H9 (cell line): ENCODE results near the gene GCLC. TPM values are rescaled to one million over a fixed set of nuclear protein-coding genes. Genes with fewer than 3 reads are reported as not detected.

Experiments used
- DNase-seq: peaks from one replicate; pipeline ENCODE4 v3.0.0-alpha.2; 2017
- H2AFZ ChIP-seq: one replicate; pipeline ENCODE4 v1.6.1; 2013; ENCODE audit warnings: mild to moderate bottlenecking, low read length, control low read depth, moderate library complexity
- H2AK5ac ChIP-seq: 2 replicates; pipeline ENCODE4 v1.6.1; 2013; ENCODE audit warnings: low read length, control low read depth, mixed read lengths; ENCODE audit not compliant: insufficient read length
- H2BK120ac ChIP-seq: one replicate; pipeline ENCODE4 v1.6.1; 2013; ENCODE audit warnings: low read depth, mild to moderate bottlenecking, low read length, control low read depth, inconsistent platforms; ENCODE audit not compliant: poor library complexity, severe bottlenecking
- H2BK12ac ChIP-seq: 2 replicates; pipeline ENCODE4 v1.6.1; 2013; ENCODE audit warnings: low read length, control low read depth, mixed read lengths, low read depth; ENCODE audit not compliant: insufficient read length
- H2BK15ac ChIP-seq: 2 replicates; pipeline ENCODE4 v1.6.1; 2013; ENCODE audit warnings: low read depth, low read length, control low read depth
- H2BK20ac ChIP-seq: one replicate; pipeline ENCODE4 v1.6.1; 2013; ENCODE audit warnings: low read depth, mild to moderate bottlenecking, low read length, control low read depth, inconsistent platforms; ENCODE audit not compliant: poor library complexity, severe bottlenecking
- H2BK5ac ChIP-seq: 2 replicates; pipeline ENCODE4 v1.6.1; 2013; ENCODE audit warnings: low read length, control low read depth, mixed read lengths; ENCODE audit not compliant: insufficient read length
- H3K14ac ChIP-seq: 2 replicates; pipeline ENCODE4 v1.6.1; 2013; ENCODE audit warnings: low read length, control low read depth; ENCODE audit not compliant: insufficient read depth
- H3K18ac ChIP-seq: 2 replicates; pipeline ENCODE4 v1.6.1; 2013; ENCODE audit warnings: low read depth, mild to moderate bottlenecking, mixed read lengths, low read length, control low read depth; ENCODE audit not compliant: insufficient read length
- H3K23ac ChIP-seq: 2 replicates; pipeline ENCODE4 v1.6.1; 2013; ENCODE audit warnings: low read length, control low read depth, mixed read lengths, low read depth; ENCODE audit not compliant: insufficient read length
- H3K23me2 ChIP-seq: 2 replicates; pipeline ENCODE4 v1.6.1; 2013; ENCODE audit warnings: low read depth, mild to moderate bottlenecking, mixed read lengths, low read length, control low read depth; ENCODE audit not compliant: insufficient read length, poor library complexity, severe bottlenecking
- H3K27ac ChIP-seq: 2 replicates; pipeline ENCODE4 v1.5.1; 2013; ENCODE audit warnings: low read length, control low read depth, mixed read lengths, low read depth; ENCODE audit not compliant: insufficient read length
- H3K27me3 ChIP-seq: 2 replicates; pipeline ENCODE4 v1.6.1; 2013; ENCODE audit warnings: low read length, control low read depth, inconsistent platforms; ENCODE audit not compliant: insufficient read depth
- H3K4ac ChIP-seq: 2 replicates; pipeline ENCODE4 v1.6.1; 2013; ENCODE audit warnings: low read depth, mild to moderate bottlenecking, control low read depth, inconsistent platforms, low read length, moderate library complexity
- H3K4me1 ChIP-seq: 2 replicates; pipeline ENCODE4 v1.6.1; 2013; ENCODE audit warnings: low read length, control low read depth, inconsistent platforms; ENCODE audit not compliant: insufficient read depth
- H3K4me2 ChIP-seq: 2 replicates; pipeline ENCODE4 v1.6.1; 2013; ENCODE audit warnings: low read length, control low read depth, mixed read lengths; ENCODE audit not compliant: insufficient read length, insufficient read depth
- H3K56ac ChIP-seq: 2 replicates; pipeline ENCODE4 v1.6.1; 2013; ENCODE audit warnings: low read depth, mild to moderate bottlenecking, mixed read lengths, low read length, control low read depth; ENCODE audit not compliant: insufficient read length
- H3K79me1 ChIP-seq: 2 replicates; pipeline ENCODE4 v1.6.1; 2013; ENCODE audit warnings: low read depth, mild to moderate bottlenecking, moderate library complexity, low read length, control low read depth, inconsistent platforms; ENCODE audit not compliant: insufficient read depth, poor library complexity, severe bottlenecking
- H3K79me2 ChIP-seq: 2 replicates; pipeline ENCODE4 v1.6.1; 2013; ENCODE audit warnings: low read length, control low read depth, inconsistent platforms; ENCODE audit not compliant: insufficient read depth
- H3K9ac ChIP-seq: 2 replicates; pipeline ENCODE4 v1.6.1; 2013; ENCODE audit warnings: low read length, control low read depth, mixed read lengths; ENCODE audit not compliant: insufficient read length; ENCODE audit errors: extremely low read depth
- H3K9me3 ChIP-seq: one replicate; pipeline ENCODE4 v1.6.1; 2013; ENCODE audit warnings: low read depth, low read length, inconsistent platforms; ENCODE audit not compliant: control insufficient read depth
- H3T11ph ChIP-seq: one replicate; pipeline ENCODE4 v1.6.1; 2013; ENCODE audit warnings: mild to moderate bottlenecking, low read length, control low read depth, inconsistent platforms
- H4K20me1 ChIP-seq: one replicate; pipeline ENCODE4 v1.6.1; 2013; ENCODE audit not compliant: control insufficient read depth, insufficient read length, insufficient read depth
- H4K5ac ChIP-seq: 2 replicates; pipeline ENCODE4 v1.6.1; 2013; ENCODE audit warnings: low read depth, mild to moderate bottlenecking, mixed read lengths, low read length, control low read depth; ENCODE audit not compliant: insufficient read length
- H4K8ac ChIP-seq: replicated peaks from 2 replicates; pipeline ENCODE4 v1.6.1; 2013; ENCODE audit warnings: low read length, control low read depth, mixed read lengths, low read depth; ENCODE audit not compliant: insufficient read length
- H4K91ac ChIP-seq: 2 replicates; pipeline ENCODE4 v1.6.1; 2013; ENCODE audit warnings: low read depth, mild to moderate bottlenecking, moderate library complexity, mixed read lengths, low read length, control low read depth; ENCODE audit not compliant: insufficient read length
- H3K27ac Mint-ChIP-seq, 3 experiments: 2 replicates in 2 of 3; 3 replicates in 1 of 3; pipeline ENCODE4 v1.8.0; 2020 to 2021; ENCODE audit warnings: mixed read lengths in 3 of 3, mild to moderate bottlenecking in 1 of 3, moderate library complexity in 1 of 3
- H3K27me3 Mint-ChIP-seq: 2 replicates; pipeline ENCODE4 v1.8.0; 2021; ENCODE audit warnings: low read depth, mild to moderate bottlenecking, moderate library complexity, mixed read lengths
- H3K36me3 Mint-ChIP-seq, 3 experiments: 2 replicates in 2 of 3; 3 replicates in 1 of 3; pipeline ENCODE4 v1.8.0; 2020 to 2021; ENCODE audit warnings: low read depth in 3 of 3, mixed read lengths in 3 of 3; ENCODE audit not compliant: insufficient read depth in 1 of 3
- H3K4me1 Mint-ChIP-seq, 2 experiments: 2 replicates each; pipeline ENCODE4 v1.8.0; 2020; ENCODE audit warnings: mixed read lengths in 2 of 2
- H3K4me3 Mint-ChIP-seq, 2 experiments: 2 replicates in 1 of 2; 3 replicates in 1 of 2; pipeline ENCODE4 v1.8.0; 2020 to 2021; ENCODE audit warnings: mild to moderate bottlenecking in 2 of 2, mixed read lengths in 2 of 2, moderate library complexity in 1 of 2
- H3K9me3 Mint-ChIP-seq, 2 experiments: 2 replicates in 1 of 2; 3 replicates in 1 of 2; pipeline ENCODE4 v1.8.0; 2020; ENCODE audit warnings: mild to moderate bottlenecking in 2 of 2, mixed read lengths in 2 of 2, moderate library complexity in 1 of 2
- WGBS: extraction: QIAGEN DNeasy Blood & Tissue Kit; methylation state at CpG from one replicate; pipeline ENCODE4 v1.1.7; 2013; ENCODE audit warnings: missing lambda C conversion rate, low lambda C conversion rate, mixed read lengths; ENCODE audit not compliant: insufficient read length; ENCODE audit errors: extremely low coverage; 5-methylcytosine and 5-hydroxymethylcytosine counted together
- total RNA-seq: library from RNA; stranded (reverse); gene quantifications from 2 replicates; pipeline ENCODE4 v1.2.1, GENCODE V29; 2021
- TF ChIP-seq, protein P1 (sequence below): fragments of 200-600 bp; sonication (generic); conservative IDR thresholded peaks from 3 replicates; pipeline ENCODE4 v1.8.0; 2021; ENCODE audit warnings: antibody characterized with exemption, mild to moderate bottlenecking

GCLC gene
- total RNA-seq, 1 experiment from 2014 or later = 55.5 TPM

DNA sequence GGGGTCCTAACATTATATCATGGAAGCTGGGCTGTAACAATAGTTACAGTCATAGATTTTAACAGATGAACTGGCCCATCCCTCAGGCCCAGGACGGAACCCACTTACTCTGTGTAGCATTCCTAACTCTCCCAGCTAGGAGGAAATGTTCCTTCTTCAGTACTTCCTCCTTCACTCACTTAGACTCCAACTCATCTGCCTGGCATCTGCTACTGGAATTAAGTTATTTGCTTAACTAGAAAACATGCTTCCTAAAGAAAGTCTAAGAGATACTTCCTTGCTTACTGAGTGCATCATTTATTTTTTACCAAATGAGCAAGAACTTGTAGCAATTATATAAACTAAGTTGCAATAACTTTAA is 20.5 kb downstream of the GCLC start:
- Histone ChIP-seq H4K20me1 (no peaks in the 10 kb centered on the region), H3K4me2 (no peak overlapping the region), H2AK5ac (no peak overlapping the region), H4K5ac (no peak overlapping the region), H2AFZ (no peak overlapping the region), H2BK12ac (no peak overlapping the region), H3K18ac (no peak overlapping the region), H4K91ac (no peak overlapping the region), H3K27ac (no peak overlapping the region), H3K4ac (no peak overlapping the region), H3K27me3 (no peaks in the 10 kb centered on the region), H3K14ac (no peak overlapping the region), H4K8ac (no peak overlapping the region), H3K23ac (no peak overlapping the region), H2BK15ac (no peak overlapping the region), H3K56ac (no peak overlapping the region), H3K4me1 (peaks cover 5% of the 10 kb centered on the region), H2BK5ac (no peak overlapping the region), H3K23me2 (no peaks in the 10 kb centered on the region), H3K79me2 (peaks cover 1% of the 10 kb centered on the region; the same call in 1 of the 2 replicates), H3K79me1 (peaks cover 4% of the 10 kb centered on the region), H3T11ph (no peak overlapping the region), H2BK20ac (no peak overlapping the region), H2BK120ac (no peak overlapping the region), H3K9ac (no peak overlapping the region), H3K9me3 (no peaks in the 10 kb centered on the region)
- Mint-ChIP-seq H3K4me3 (no peak overlapping the region), H3K27me3 (no peaks in the 10 kb centered on the region), H3K4me1 (peaks cover 56 to 57% of the 10 kb centered on the region in 2 experiments), H3K27ac (peak overlapping the region in 1 of 3 experiments; percentile 32; a peak in 1 of 7 replicates), H3K36me3 (peaks cover 6 to 17% (median 7%) of the 10 kb centered on the region in 3 experiments; a peak in 6 of 7 replicates), H3K9me3 (no peaks in the 10 kb centered on the region)
- no peak for DNase-seq
- WGBS = no CpG with 5 or more reads among the region's 1 CpG
- TF ChIP-seq, protein P1, sequence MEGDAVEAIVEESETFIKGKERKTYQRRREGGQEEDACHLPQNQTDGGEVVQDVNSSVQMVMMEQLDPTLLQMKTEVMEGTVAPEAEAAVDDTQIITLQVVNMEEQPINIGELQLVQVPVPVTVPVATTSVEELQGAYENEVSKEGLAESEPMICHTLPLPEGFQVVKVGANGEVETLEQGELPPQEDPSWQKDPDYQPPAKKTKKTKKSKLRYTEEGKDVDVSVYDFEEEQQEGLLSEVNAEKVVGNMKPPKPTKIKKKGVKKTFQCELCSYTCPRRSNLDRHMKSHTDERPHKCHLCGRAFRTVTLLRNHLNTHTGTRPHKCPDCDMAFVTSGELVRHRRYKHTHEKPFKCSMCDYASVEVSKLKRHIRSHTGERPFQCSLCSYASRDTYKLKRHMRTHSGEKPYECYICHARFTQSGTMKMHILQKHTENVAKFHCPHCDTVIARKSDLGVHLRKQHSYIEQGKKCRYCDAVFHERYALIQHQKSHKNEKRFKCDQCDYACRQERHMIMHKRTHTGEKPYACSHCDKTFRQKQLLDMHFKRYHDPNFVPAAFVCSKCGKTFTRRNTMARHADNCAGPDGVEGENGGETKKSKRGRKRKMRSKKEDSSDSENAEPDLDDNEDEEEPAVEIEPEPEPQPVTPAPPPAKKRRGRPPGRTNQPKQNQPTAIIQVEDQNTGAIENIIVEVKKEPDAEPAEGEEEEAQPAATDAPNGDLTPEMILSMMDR = no peak
